ENCODE results near the gene HPS1. TPM values are rescaled to one million over a fixed set of nuclear protein-coding genes. Genes with fewer than 3 reads are reported as not detected.

HPS1 gene
- total and polyA plus RNA-seq, 10 of the 15 experiments (the other 5 are each of a cell fraction or from before 2014, with no cell fraction given): 27.1 to 138 (median 54.8) TPM

GRCh38 chr10:98377536-98377935 is 69.2 kb downstream of the HPS1 start:
- ChIA-PET SMC1A (ENCODE audit: uncharacterized antibody, unreplicated experiment) (no interaction called here), POLR2A (no interaction called here), RAD21 (ENCODE audit: unreplicated experiment) (no interaction called here), CTCF (no interaction called here)
- intact Hi-C loops (cut with micrococcal nuclease; ENCODE audit: unreplicated experiment): no loop called here
- Histone ChIP-seq H3K27me3 (replicated peaks in 1 of 2; ENCODE audit: control insufficient read depth in 2 of 2, insufficient read depth in 2 of 2, low read length in 1 of 2) (no peaks in the 10 kb centered on the region), H3K36me3 (ENCODE audit: control insufficient read depth in 2 of 2, insufficient read depth in 2 of 2, low read length in 1 of 2) (no peaks in the 10 kb centered on the region), H3K4me3 (no peak overlapping the region), H3K4me1 (ENCODE audit: control insufficient read depth, insufficient read depth, low read length) (no peaks in the 10 kb centered on the region), H3K9ac (ENCODE audit: control insufficient read depth, insufficient read depth, low read length) (no peak overlapping the region), H3K27ac (ENCODE audit: control insufficient read depth, insufficient read depth) (no peak overlapping the region), H3K79me2 (ENCODE audit: control insufficient read depth, insufficient read depth, low read length) (no peaks in the 10 kb centered on the region), H4K20me1 (ENCODE audit: control insufficient read depth, insufficient read depth) (no peaks in the 10 kb centered on the region; the same call in 1 of the 2 replicates), H2AFZ (ENCODE audit: control insufficient read depth, low read depth, low read length) (no peak overlapping the region), H3K9me3 (replicated peaks; ENCODE audit: control insufficient read depth, insufficient read depth, low read length) (no peaks in the 10 kb centered on the region; the same call in 2 of the 3 replicates), H3K4me2 (ENCODE audit: control insufficient read depth, insufficient read depth) (no peak overlapping the region)
- in situ Hi-C loops (cut with MboI): no loop called here
- FAIRE-seq (no peak), DNase-seq (ENCODE audit: low read depth, low spot score) (no peak), ATAC-seq (no peak)
- WGBS (ENCODE audit: insufficient coverage, insufficient replicate concordance, low lambda C conversion rate, missing lambda C conversion rate): 75% methylated on average over 3 of the region's 3 CpGs
- TF ChIP-seq MYC (IDR thresholded peaks at IDR 0.05; ENCODE audit: insufficient read depth, insufficient read length, insufficient replicate concordance, low read length, severe bottlenecking) (no peak), HDGF (IDR thresholded peaks at IDR 0.05) (no peak), BCL11A (IDR thresholded peaks at IDR 0.05; ENCODE audit: low read depth, low read length) (no peak), TARDBP (IDR thresholded peaks at IDR 0.05; ENCODE audit: borderline replicate concordance) (no peak), IRF3 (IDR thresholded peaks at IDR 0.05) (no peak), BMI1 (IDR thresholded peaks at IDR 0.05; ENCODE audit: borderline replicate concordance) (no peak), BRCA1 (IDR thresholded peaks at IDR 0.05; ENCODE audit: low read depth, low read length) (no peak), CREM (IDR thresholded peaks at IDR 0.05; ENCODE audit: low read depth) (no peak), IRF4 (IDR thresholded peaks at IDR 0.05; ENCODE audit: low read depth, low read length) (no peak), FOXM1 (IDR thresholded peaks at IDR 0.05; ENCODE audit: low read depth, low read length) (no peak), TBL1XR1 (IDR thresholded peaks at IDR 0.05; ENCODE audit: low read depth, low read length) (no peak), NR2C2 (IDR thresholded peaks at IDR 0.05; ENCODE audit: borderline replicate concordance, control insufficient read depth, insufficient read length, low read depth) (no peak), ESRRA (IDR thresholded peaks at IDR 0.05; ENCODE audit: low read length) (no peak), STAT1 (conservative IDR thresholded peaks at IDR 0.05) (no peak), ZNF24 (IDR thresholded peaks at IDR 0.05) (no peak), CEBPB (IDR thresholded peaks at IDR 0.05; ENCODE audit: borderline replicate concordance in 1 of 2, low read depth in 2 of 2, low read length in 2 of 2) (no peak)
- BruUV-seq (replicated peaks): no TSS peak
